Measurements from ENCODE around the gene MAPK7. TPM values are rescaled to one million over a fixed set of nuclear protein-coding genes. Genes with fewer than 3 reads are reported as not detected.

Gene MAPK7
- total and polyA plus RNA-seq, 2 of the 4 experiments (the other 2 are of a cell fraction), result 9.7 to 25.4 TPM

- Histone ChIP-seq H3K9ac (ENCODE audit: low read depth, low read length) (no peak overlapping the region), H2BK5ac (ENCODE audit: low read depth, low read length, poor library complexity, severe bottlenecking) (no peak overlapping the region), H2BK120ac (ENCODE audit: low read depth, low read length) (peak overlapping the region; percentile 50; the same call in 1 of the 2 replicates), H2BK15ac (ENCODE audit: low read depth, low read length) (no peak overlapping the region), H2AFZ (replicated peaks; ENCODE audit: low read length, poor library complexity) (no peak overlapping the region), H3K4me3 (ENCODE audit: insufficient read depth, low read depth, low read length) (no peak overlapping the region), H4K91ac (ENCODE audit: insufficient read depth, low read depth, low read length) (peak overlapping the region; percentile 46; the same call in 1 of the 2 replicates), H3K56ac (ENCODE audit: extremely low read depth, insufficient read depth, low read length) (no peak overlapping the region), H3K9me1 (ENCODE audit: insufficient read depth, low read length) (peaks cover 11% of the 10 kb centered on the region), H3K18ac (ENCODE audit: low read depth, low read length) (no peak overlapping the region), H4K20me1 (ENCODE audit: insufficient read depth, low read length) (no peaks in the 10 kb centered on the region), H3K9me3 (ENCODE audit: control insufficient read depth, insufficient read depth, low read length) (no peaks in the 10 kb centered on the region), H3K4me2 (ENCODE audit: low read depth, low read length) (no peak overlapping the region), H2BK20ac (ENCODE audit: low read depth, low read length) (peak overlapping the region; percentile 78; the same call in 1 of the 2 replicates), H3K4me1 (ENCODE audit: control insufficient read depth, insufficient read depth, low read length) (peaks cover 11% of the 10 kb centered on the region; the same call in 1 of the 2 replicates), H3K27ac (ENCODE audit: insufficient read depth, low read length) (no peak overlapping the region), H3K14ac (replicated peaks; ENCODE audit: low read depth, low read length) (no peak overlapping the region), H4K8ac (ENCODE audit: low read depth in 2 of 2, low read length in 2 of 2) (peak overlapping the region in 1 of 2 experiments; percentile 61; a peak in 2 of 4 replicates), H3K27me3 (ENCODE audit: control insufficient read depth, insufficient read depth, low read length) (no peaks in the 10 kb centered on the region), H3K4ac (ENCODE audit: low read depth, low read length) (0 out of 2 replicates have a peak overlapping the region, but pooled peaks have one; percentile 1), H2AK9ac (replicated peaks; ENCODE audit: low read depth, low read length, poor library complexity) (peak overlapping the region; percentile 33), H3K23ac (ENCODE audit: low read depth, low read length) (no peak overlapping the region), H2AK5ac (ENCODE audit: low read depth, low read length) (0 out of 2 replicates have a peak overlapping the region, but pooled peaks have one; percentile 0), H3K79me1 (ENCODE audit: low read depth in 1 of 2, low read length in 2 of 2) (no peaks in the 10 kb centered on the region), H4K5ac (ENCODE audit: low read depth, low read length) (no peak overlapping the region), H3K36me3 (ENCODE audit: control insufficient read depth, insufficient read depth, low read length) (no peaks in the 10 kb centered on the region)
- no peak for TF ChIP-seq NFE2L2 (IDR thresholded peaks at IDR 0.05; ENCODE audit: low read depth, low read length)
- in situ Hi-C loops (cut with MboI; ENCODE audit: low sequenced_read_pairs) (no loop called here), dilution Hi-C loops (cut with HindIII; ENCODE audit: low sequenced_read_pairs, unreplicated experiment) (no loop called here), intact Hi-C loops (cut with micrococcal nuclease) (no loop called here)
- BruUV-seq (replicated peaks), result no TSS peak
- ChIA-PET CTCF (interaction anchor here (0.7 to 2.5 kb wide), 2 partner anchors 9 to 46 kb away, joined by 3 to 12 read pairs; partner anchors contain the start of gene B9D1), POLR2A (ENCODE audit: unreplicated experiment) (interaction anchor here (0.5 kb wide), 1 partner anchor 44 kb away, joined by 3 read pairs; no protein-coding TSS in a partner anchor)
- DNase-seq (no peak), ATAC-seq (ENCODE audit: low read depth) (no peak)
- 100% methylated on average over 1 of the region's 3 CpGs; no CpG with 5 or more reads in 1 of the 2 experiments for WGBS, 2 experiments (ENCODE audit: extremely low coverage in 2 of 2, insufficient read length in 1 of 2)
Observed at GRCh38 chr17:19409066-19409465, 30.8 kb downstream of the MAPK7 start.

All from IMR-90 (cell line).